Measurements from ENCODE around the gene UNC13D.
A peak's percentile ranks its signal among the peaks of the same experiment; 100 is the strongest.

GRCh38 chr17:75876190-75876937 lies 32.2 kb upstream of the UNC13D start:
- TF ChIP-seq SIN3A (IDR thresholded peaks at IDR 0.05; ENCODE audit: borderline replicate concordance, insufficient read depth, low read depth, low read length): 0 out of 2 replicates have a peak, but pooled peaks have one; percentile 33
- TF ChIP-seq CTCF (IDR thresholded peaks at IDR 0.05): no peak
